Suppressor macrophage treated with lipopolysaccharide for 4 hours (primary cell): Measurements from ENCODE around the gene ERICH2.

Experiments
- DNase-seq: peaks from one replicate; pipeline ENCODE4 v3.0.0-alpha.2; 2020

ERICH2 gene

GRCh38 chr2:170764880-170765261, 5.3 kb upstream of the ERICH2 start:
- DNase-seq = no peak

GRCh38 chr2:170766693-170767092, 3.5 kb upstream of the ERICH2 start:
- DNase-seq = no peak

GRCh38 chr2:170770606-170771420, 635 bp downstream of the ERICH2 start:
- peak; percentile 62 for DNase-seq

GRCh38 chr2:170771421-170771937, 1.3 kb downstream of the ERICH2 start:
- DNase-seq = no peak

GRCh38 chr2:170772295-170772694, 2.1 kb downstream of the ERICH2 start:
- DNase-seq = no peak

GRCh38 chr2:170774074-170774473, 3.9 kb downstream of the ERICH2 start:
- no peak for DNase-seq

GRCh38 chr2:170778900-170779299, 8.7 kb downstream of the ERICH2 start:
- DNase-seq = no peak

GRCh38 chr2:170779304-170779703, 9.1 kb downstream of the ERICH2 start:
- no peak for DNase-seq

GRCh38 chr2:170782673-170783072, 12.5 kb downstream of the ERICH2 start:
- no peak for DNase-seq

GRCh38 chr2:170783549-170783948, 13.4 kb downstream of the ERICH2 start:
- DNase-seq = no peak

GRCh38 chr2:170798996-170799395, 28.8 kb downstream of the ERICH2 start:
- DNase-seq = no peak

GRCh38 chr2:170806548-170806947, 36.4 kb downstream of the ERICH2 start:
- no peak for DNase-seq

- DNase-seq = peak; percentile 85
Measured at GRCh38 chr2:170812710-170813600, 42.8 kb downstream of the ERICH2 start.

GRCh38 chr2:170813611-170814532, 43.7 kb downstream of the ERICH2 start:
- peak; percentile 37 for DNase-seq

- no peak for DNase-seq
Measured at GRCh38 chr2:170814533-170815230, 44.5 kb downstream of the ERICH2 start.

GRCh38 chr2:170815311-170815710, 45.1 kb downstream of the ERICH2 start:
- DNase-seq = no peak

GRCh38 chr2:170815746-170816503, 45.7 kb downstream of the ERICH2 start:
- peak; percentile 72 for DNase-seq

- peak; percentile 73 for DNase-seq
Measured at GRCh38 chr2:170816504-170817092, 46.4 kb downstream of the ERICH2 start, which contains the start of gene GAD1. TSS of gene GAD1 (plus strand) at chr2:170816887. CDS start at chr2:170818592, 1,705 bp downstream.

- DNase-seq = no peak
Measured at GRCh38 chr2:170817093-170818035, 47.2 kb downstream of the ERICH2 start.
